ENCODE data around the gene FLYWCH2. TPM values are rescaled to one million over a fixed set of nuclear protein-coding genes. Genes with fewer than 3 reads are reported as not detected.

FLYWCH2 gene
- total and polyA plus RNA-seq, 9 of the 15 experiments (the other 6 are each of a cell fraction or from before 2014, with no cell fraction given) = 0.70 to 55.5 (median 7.6) TPM

GRCh38 chr16:2905241-2905987 is 22.4 kb downstream of the FLYWCH2 start (continued):
- no peak; the same call in 1 of the 2 replicates for TF ChIP-seq CREB1 (IDR thresholded peaks at IDR 0.05)
- TF ChIP-seq CREB1 (CRISPR knock-in tag; IDR thresholded peaks at IDR 0.05) = peak; percentile 23; the same call in 1 of the 2 replicates
- TF ChIP-seq EHMT2 (IDR thresholded peaks at IDR 0.05) = no peak
- no peak for TF ChIP-seq NCOR1 (IDR thresholded peaks at IDR 0.05)
- TF ChIP-seq ZBTB8A (IDR thresholded peaks at IDR 0.05; ENCODE audit: partially characterized antibody) = no peak
- no peak for TF ChIP-seq ZNF639 (CRISPR knock-in tag; conservative IDR thresholded peaks at IDR 0.05 in 1 of 2, IDR thresholded peaks at IDR 0.05 in 1 of 2)
- no peak for TF ChIP-seq ARHGAP35 (IDR thresholded peaks at IDR 0.05; ENCODE audit: partially characterized antibody)
- no peak for TF ChIP-seq KLF16 (IDR thresholded peaks at IDR 0.05)
- TF ChIP-seq BRCA1 (IDR thresholded peaks at IDR 0.05) = no peak
- no peak for TF ChIP-seq BRCA1 (CRISPR knock-in tag; IDR thresholded peaks at IDR 0.05)
- TF ChIP-seq TFAM (CRISPR knock-in tag; conservative IDR thresholded peaks at IDR 0.05) = no peak
- no peak for TF ChIP-seq HDAC3 (IDR thresholded peaks at IDR 0.05; ENCODE audit: borderline replicate concordance, partially characterized antibody)
- no peak for TF ChIP-seq ZNF778 (CRISPR knock-in tag; IDR thresholded peaks at IDR 0.05)
- TF ChIP-seq PURB (CRISPR knock-in tag; IDR thresholded peaks at IDR 0.05; ENCODE audit: low read depth) = no peak
- no peak for TF ChIP-seq NFXL1 (CRISPR knock-in tag; IDR thresholded peaks at IDR 0.05)
- TF ChIP-seq C11orf30 (IDR thresholded peaks at IDR 0.05; ENCODE audit: low read depth) = no peak
- no peak for TF ChIP-seq ETV6 (IDR thresholded peaks at IDR 0.05; ENCODE audit: borderline replicate concordance in 1 of 2, low read depth in 2 of 2, low read length in 1 of 2)
- TF ChIP-seq ETV6 (CRISPR knock-in tag; IDR thresholded peaks at IDR 0.05; ENCODE audit: borderline replicate concordance) = no peak
- TF ChIP-seq TCFL5 (CRISPR knock-in tag; conservative IDR thresholded peaks at IDR 0.05) = no peak
- TF ChIP-seq CEBPZ (IDR thresholded peaks at IDR 0.05; ENCODE audit: borderline replicate concordance, low read depth, low read length) = no peak
- TF ChIP-seq BRF1 (IDR thresholded peaks at IDR 0.05; ENCODE audit: borderline replicate concordance, extremely low read depth, insufficient read length) = no peak
- no peak for TF ChIP-seq CBX8 (IDR thresholded peaks at IDR 0.05; ENCODE audit: borderline replicate concordance, extremely low read depth, low read depth, low read length, poor library complexity, severe bottlenecking)
- no peak for TF ChIP-seq KAT8 (IDR thresholded peaks at IDR 0.05; ENCODE audit: low read depth)
- no peak for TF ChIP-seq MAFF (IDR thresholded peaks at IDR 0.05; ENCODE audit: low read length)
- TF ChIP-seq ZFP30 (CRISPR knock-in tag; IDR thresholded peaks at IDR 0.05; ENCODE audit: borderline replicate concordance) = no peak
- no peak for TF ChIP-seq HNRNPK (IDR thresholded peaks at IDR 0.05; ENCODE audit: low read depth, low read length, poor library complexity, severe bottlenecking)
